Chondrocyte (in vitro differentiated cells): ENCODE data around the gene PLA1A. TPM values are rescaled to one million over a fixed set of nuclear protein-coding genes. Genes with fewer than 3 reads are reported as not detected.
A peak's percentile ranks its signal among the peaks of the same experiment; 100 is the strongest.

Experiments
- DNase-seq: peaks from one replicate; pipeline ENCODE4 v3.0.0; 2021; ENCODE audit warnings: mixed read lengths, low spot score
- H3K27ac Mint-ChIP-seq: one replicate; pipeline ENCODE4 v1.8.0; 2021; ENCODE audit warnings: mild to moderate bottlenecking, moderate library complexity, mixed read lengths; ENCODE audit not compliant: unreplicated experiment
- H3K27me3 Mint-ChIP-seq: 2 replicates; pipeline ENCODE4 v1.8.0; 2021; ENCODE audit warnings: low read depth, mixed read lengths
- H3K36me3 Mint-ChIP-seq: 2 replicates; pipeline ENCODE4 v1.8.0; 2021; ENCODE audit warnings: low read depth, mixed read lengths
- H3K4me1 Mint-ChIP-seq: 2 replicates; pipeline ENCODE4 v1.8.0; 2021; ENCODE audit warnings: low read depth, mild to moderate bottlenecking, mixed read lengths
- H3K4me3 Mint-ChIP-seq: one replicate; pipeline ENCODE4 v1.8.0; 2021; ENCODE audit warnings: mild to moderate bottlenecking, moderate library complexity, mixed read lengths; ENCODE audit not compliant: unreplicated experiment
- H3K9me3 Mint-ChIP-seq: 2 replicates; pipeline ENCODE4 v1.8.0; 2021; ENCODE audit warnings: low read depth, mixed read lengths
- CTCF ChIP-seq: fragments of 200-600 bp; sonication (generic); IDR thresholded peaks from 2 replicates; pipeline ENCODE4 v1.5.0; 2021; ENCODE audit warnings: antibody characterized with exemption, mild to moderate bottlenecking, moderate library complexity
- total RNA-seq: library from RNA; stranded (reverse); gene quantifications from 3 replicates; pipeline ENCODE4 v1.2.1, GENCODE V29; 2021

The PLA1A gene
- total RNA-seq, 1 donor from 2014 or later, result 0.55 TPM

- Mint-ChIP-seq H3K36me3 (peaks cover 9% of the 10 kb centered on the region), H3K27ac (no peak overlapping the region), H3K27me3 (no peaks in the 10 kb centered on the region), H3K4me1 (peaks cover 28% of the 10 kb centered on the region), H3K4me3 (no peak overlapping the region), H3K9me3 (no peaks in the 10 kb centered on the region)
- TF ChIP-seq CTCF, result no peak
- DNase-seq, result no peak
These were observed 75.1 kb downstream of the PLA1A start for GRCh38 chr3:119672776-119673175.

GRCh38 chr3:119673875-119674274 lies 76.2 kb downstream of the PLA1A start:
- Mint-ChIP-seq H3K27me3 (no peaks in the 10 kb centered on the region), H3K9me3 (no peaks in the 10 kb centered on the region), H3K4me3 (no peak overlapping the region), H3K27ac (no peak overlapping the region), H3K36me3 (peaks cover 9% of the 10 kb centered on the region), H3K4me1 (peaks cover 29% of the 10 kb centered on the region)
- no peak for DNase-seq
- TF ChIP-seq CTCF, result no peak

- Mint-ChIP-seq H3K27ac (no peak overlapping the region), H3K36me3 (peaks cover 9% of the 10 kb centered on the region), H3K4me3 (no peak overlapping the region), H3K9me3 (no peaks in the 10 kb centered on the region), H3K4me1 (peaks cover 23% of the 10 kb centered on the region), H3K27me3 (no peaks in the 10 kb centered on the region)
- no peak for DNase-seq
- TF ChIP-seq CTCF, result no peak
These were observed 77.6 kb downstream of the PLA1A start for GRCh38 chr3:119675188-119675874.

- H3K27ac Mint-ChIP-seq, result no peak overlapping the region
- peaks cover 23% of the 10 kb centered on the region for H3K4me1 Mint-ChIP-seq
- DNase-seq, result no peak
- peaks cover 5% of the 10 kb centered on the region for H3K36me3 Mint-ChIP-seq
- no peaks in the 10 kb centered on the region for H3K9me3 Mint-ChIP-seq
- H3K27me3 Mint-ChIP-seq, result no peaks in the 10 kb centered on the region
- TF ChIP-seq CTCF, result no peak
- H3K4me3 Mint-ChIP-seq, result peak overlapping the region; percentile 96
These were observed 78.3 kb downstream of the PLA1A start for GRCh38 chr3:119676020-119676419.

GRCh38 chr3:119676771-119677640 lies 79.3 kb downstream of the PLA1A start, which contains the start of gene COX17:
TSS of gene COX17 (minus strand) at chr3:119677406. CDS start at chr3:119677310, 96 bp downstream.
- Mint-ChIP-seq H3K9me3 (no peaks in the 10 kb centered on the region), H3K27me3 (no peaks in the 10 kb centered on the region), H3K36me3 (peaks cover 5% of the 10 kb centered on the region), H3K4me1 (peaks cover 23% of the 10 kb centered on the region), H3K4me3 (peak within 1 kb of the TSS; percentile 96), H3K27ac (peak within 1 kb of the TSS; percentile 94)
- TF ChIP-seq CTCF, result no peak
- peak; percentile 95 for DNase-seq
